ENCODE data around the gene ZNF277. TPM values are rescaled to one million over a fixed set of nuclear protein-coding genes. Genes with fewer than 3 reads are reported as not detected.

Gene ZNF277
- total RNA-seq, 1 experiment from 2014 or later, result 13.1 TPM

GRCh38 chr7:112160771-112161150, 45.7 kb upstream of the ZNF277 start:
- H3K4me1 Mint-ChIP-seq, result peaks cover 34 to 48% of the 10 kb centered on the region in 2 experiments
- H3K27ac Mint-ChIP-seq, result peak overlapping the region; percentile 11 to 86 (median 44); a peak in 3 of 7 replicates
- WGBS (ENCODE audit: extremely low coverage, insufficient read length, low lambda C conversion rate), result no CpG with 5 or more reads among the region's 7 CpGs
- H3T11ph ChIP-seq (ENCODE audit: low read length), result no peak overlapping the region
- H2BK120ac ChIP-seq (ENCODE audit: low read depth, low read length, poor library complexity, severe bottlenecking), result no peak overlapping the region
- no peak overlapping the region for H2AK5ac ChIP-seq (ENCODE audit: insufficient read length, low read length)
- H3K9ac ChIP-seq (ENCODE audit: extremely low read depth, insufficient read length, low read length), result no peak overlapping the region
- H3K23ac ChIP-seq (ENCODE audit: insufficient read length, low read depth, low read length), result no peak overlapping the region
- TF ChIP-seq, protein P1, sequence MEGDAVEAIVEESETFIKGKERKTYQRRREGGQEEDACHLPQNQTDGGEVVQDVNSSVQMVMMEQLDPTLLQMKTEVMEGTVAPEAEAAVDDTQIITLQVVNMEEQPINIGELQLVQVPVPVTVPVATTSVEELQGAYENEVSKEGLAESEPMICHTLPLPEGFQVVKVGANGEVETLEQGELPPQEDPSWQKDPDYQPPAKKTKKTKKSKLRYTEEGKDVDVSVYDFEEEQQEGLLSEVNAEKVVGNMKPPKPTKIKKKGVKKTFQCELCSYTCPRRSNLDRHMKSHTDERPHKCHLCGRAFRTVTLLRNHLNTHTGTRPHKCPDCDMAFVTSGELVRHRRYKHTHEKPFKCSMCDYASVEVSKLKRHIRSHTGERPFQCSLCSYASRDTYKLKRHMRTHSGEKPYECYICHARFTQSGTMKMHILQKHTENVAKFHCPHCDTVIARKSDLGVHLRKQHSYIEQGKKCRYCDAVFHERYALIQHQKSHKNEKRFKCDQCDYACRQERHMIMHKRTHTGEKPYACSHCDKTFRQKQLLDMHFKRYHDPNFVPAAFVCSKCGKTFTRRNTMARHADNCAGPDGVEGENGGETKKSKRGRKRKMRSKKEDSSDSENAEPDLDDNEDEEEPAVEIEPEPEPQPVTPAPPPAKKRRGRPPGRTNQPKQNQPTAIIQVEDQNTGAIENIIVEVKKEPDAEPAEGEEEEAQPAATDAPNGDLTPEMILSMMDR (conservative IDR thresholded peaks at IDR 0.05), result no peak
- peaks cover 13% of the 10 kb centered on the region; the same call in 1 of the 2 replicates for H3K4me1 ChIP-seq (ENCODE audit: insufficient read depth, low read length)
- H2BK15ac ChIP-seq (ENCODE audit: low read depth, low read length), result no peak overlapping the region
- no peaks in the 10 kb centered on the region for H3K9me3 ChIP-seq (ENCODE audit: control insufficient read depth, low read depth, low read length)
- no peak overlapping the region for H3K4me2 ChIP-seq (ENCODE audit: insufficient read depth, insufficient read length, low read length)
- no peaks in the 10 kb centered on the region for H3K27me3 ChIP-seq (ENCODE audit: insufficient read depth, low read length)
- H3K4me3 Mint-ChIP-seq, result peak overlapping the region in 1 of 2 experiments; percentile 22; a peak in 2 of 5 replicates
- no peak overlapping the region for H3K27ac ChIP-seq (ENCODE audit: insufficient read length, low read depth, low read length)
- no peak overlapping the region for H3K18ac ChIP-seq (ENCODE audit: insufficient read length, low read depth, low read length)
- H3K56ac ChIP-seq (ENCODE audit: insufficient read length, low read depth, low read length), result no peak overlapping the region
- no peaks in the 10 kb centered on the region for H3K9me3 Mint-ChIP-seq
- no peak overlapping the region for H2AFZ ChIP-seq (ENCODE audit: low read length)
- H2BK20ac ChIP-seq (ENCODE audit: low read depth, low read length, poor library complexity, severe bottlenecking), result no peak overlapping the region
- H3K27me3 Mint-ChIP-seq (ENCODE audit: low read depth), result no peaks in the 10 kb centered on the region
- no peak for DNase-seq
- no peak overlapping the region for H4K91ac ChIP-seq (ENCODE audit: insufficient read length, low read depth, low read length)
- H2BK12ac ChIP-seq (ENCODE audit: insufficient read length, low read depth, low read length), result no peak overlapping the region
- H3K79me1 ChIP-seq (ENCODE audit: insufficient read depth, low read depth, low read length, poor library complexity, severe bottlenecking), result peaks cover 4% of the 10 kb centered on the region
- H4K5ac ChIP-seq (ENCODE audit: insufficient read length, low read depth, low read length), result no peak overlapping the region
- no peaks in the 10 kb centered on the region for H4K20me1 ChIP-seq (ENCODE audit: control insufficient read depth, insufficient read depth, insufficient read length)
- H3K36me3 Mint-ChIP-seq (ENCODE audit: insufficient read depth in 1 of 3, low read depth in 3 of 3), result no peaks in the 10 kb centered on the region
- H3K23me2 ChIP-seq (ENCODE audit: insufficient read length, low read depth, low read length, poor library complexity, severe bottlenecking), result no peaks in the 10 kb centered on the region
- H3K4ac ChIP-seq (ENCODE audit: low read depth, low read length), result no peak overlapping the region
- H2BK5ac ChIP-seq (ENCODE audit: insufficient read length, low read length), result no peak overlapping the region
- no peak overlapping the region for H3K14ac ChIP-seq (ENCODE audit: insufficient read depth, low read length)
- H3K79me2 ChIP-seq (ENCODE audit: insufficient read depth, low read length), result no peaks in the 10 kb centered on the region; the same call in 1 of the 2 replicates
- no peak overlapping the region for H4K8ac ChIP-seq (replicated peaks; ENCODE audit: insufficient read length, low read depth, low read length)

Measured in H9 (cell line).